ENCODE measurements around the gene ZNF827.

ZNF827 gene

DNA sequence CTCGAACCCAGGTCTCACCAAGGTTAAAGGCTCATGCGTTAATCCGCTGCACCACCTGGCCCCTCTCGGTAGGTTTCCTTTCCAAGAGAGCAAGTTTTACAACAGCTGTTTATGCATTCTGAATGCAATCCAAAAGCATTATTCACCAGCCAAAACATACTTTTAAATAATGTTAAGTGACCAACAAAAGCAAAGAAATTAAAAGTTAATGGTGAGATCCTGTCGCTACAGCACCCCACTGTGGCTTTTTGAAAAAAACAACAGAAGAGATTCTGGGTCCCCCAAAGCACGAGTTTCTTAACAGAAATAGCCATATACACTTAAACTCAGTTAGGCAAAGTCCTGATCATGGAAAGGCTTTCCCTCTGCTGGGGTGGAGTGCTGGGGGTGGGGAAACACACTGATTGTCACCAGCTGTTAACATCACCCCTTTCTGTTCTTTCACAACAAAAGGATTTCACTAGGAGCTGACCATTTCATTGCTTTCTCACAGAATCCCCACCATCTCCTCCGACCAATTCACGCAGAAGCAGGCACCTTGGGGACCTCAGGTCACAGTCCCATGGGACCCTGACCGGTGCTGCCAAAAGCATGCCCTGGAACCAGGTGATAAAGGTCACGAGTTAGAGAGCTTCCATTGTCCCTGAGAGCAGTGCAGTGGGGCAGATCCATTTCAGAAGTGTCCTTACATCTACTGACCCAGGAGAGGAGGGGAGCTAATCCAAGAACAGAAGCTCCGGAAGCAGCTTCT, 51.2 kb downstream of the ZNF827 start:
- no peak for DNase-seq

DNA sequence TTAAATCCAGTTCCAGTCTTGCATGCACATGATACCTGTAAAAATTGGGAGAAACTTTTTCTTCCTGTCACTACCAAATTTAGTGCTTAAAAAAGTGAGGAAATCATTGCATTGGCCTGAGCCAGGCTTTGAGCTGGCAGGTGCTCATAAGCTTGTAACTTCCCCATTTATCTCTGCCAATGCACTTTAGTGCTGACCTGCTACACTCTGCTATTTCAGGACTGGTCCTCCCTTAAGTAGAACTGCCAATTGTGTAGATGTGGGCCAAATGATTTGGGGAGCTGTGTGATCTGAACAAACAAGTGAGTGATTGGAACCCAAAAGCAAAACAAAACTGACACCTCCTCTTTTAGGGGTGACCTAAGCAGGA, 51.8 kb downstream of the ZNF827 start:
- no peak for DNase-seq

DNA sequence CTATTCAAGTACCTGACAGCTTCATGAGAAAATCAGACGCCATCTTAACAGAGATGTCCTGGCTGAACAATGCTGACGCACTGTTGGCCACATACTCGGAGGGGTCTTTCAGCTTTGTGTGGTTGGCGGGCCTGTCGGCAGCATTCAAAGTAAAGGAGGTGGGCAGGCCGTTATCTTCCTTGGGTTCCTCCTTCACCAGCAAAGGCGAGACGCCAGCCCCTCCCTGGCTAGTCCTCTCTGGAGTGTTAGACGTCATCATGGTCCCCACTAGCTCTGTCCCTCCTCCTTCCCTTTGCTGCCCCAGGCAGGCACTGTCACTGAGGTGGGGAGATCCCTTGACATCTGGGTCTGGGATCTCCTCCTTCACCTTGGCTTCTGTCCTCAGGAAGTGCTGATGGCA, 53.0 kb downstream of the ZNF827 start:
- DNase-seq, result no peak

DNA sequence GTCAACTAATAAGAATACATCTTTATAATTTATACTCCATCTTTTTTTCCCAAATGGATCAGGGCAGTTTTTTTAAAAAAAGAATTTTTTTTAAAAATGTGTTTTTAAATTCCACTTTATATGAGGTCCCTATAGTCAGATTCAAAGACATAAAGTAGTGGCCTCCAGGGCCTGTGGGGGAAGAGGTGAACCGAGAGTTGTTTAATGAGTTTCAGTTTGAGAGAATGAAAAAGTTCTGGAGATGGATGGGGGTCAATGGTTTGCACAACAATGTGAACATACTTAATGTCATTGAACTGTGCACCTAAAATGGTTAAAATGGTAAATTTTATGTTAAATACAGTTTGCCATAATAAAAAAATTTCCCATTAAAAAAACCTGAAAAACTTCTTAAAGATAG, 53.8 kb downstream of the ZNF827 start:
- DNase-seq, result no peak

GRCh38 chr4:145883101-145883694, 55.4 kb downstream of the ZNF827 start:
- DNase-seq, result no peak

GRCh38 chr4:145882604-145883003, 56.0 kb downstream of the ZNF827 start:
- DNase-seq, result no peak

DNA sequence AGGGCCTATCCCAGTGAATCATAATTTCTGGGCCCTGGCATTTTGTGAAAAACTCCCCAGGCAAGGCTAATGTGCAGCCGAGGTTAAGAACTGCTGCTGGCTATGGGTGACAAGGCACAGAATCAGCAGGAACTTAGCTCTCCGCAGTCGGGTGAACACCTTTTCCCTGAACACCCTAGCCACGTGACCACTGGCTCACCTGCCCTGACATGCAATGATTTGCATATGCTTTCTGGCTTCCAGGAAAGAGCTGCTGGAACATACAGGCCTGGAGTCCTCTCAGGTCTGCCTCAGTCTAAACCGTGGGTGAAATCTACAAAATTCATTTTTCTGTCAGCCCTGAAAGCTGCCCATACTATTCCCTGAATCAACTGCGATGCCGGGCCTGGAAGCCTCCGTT, 56.6 kb downstream of the ZNF827 start:
- no peak for DNase-seq

DNA sequence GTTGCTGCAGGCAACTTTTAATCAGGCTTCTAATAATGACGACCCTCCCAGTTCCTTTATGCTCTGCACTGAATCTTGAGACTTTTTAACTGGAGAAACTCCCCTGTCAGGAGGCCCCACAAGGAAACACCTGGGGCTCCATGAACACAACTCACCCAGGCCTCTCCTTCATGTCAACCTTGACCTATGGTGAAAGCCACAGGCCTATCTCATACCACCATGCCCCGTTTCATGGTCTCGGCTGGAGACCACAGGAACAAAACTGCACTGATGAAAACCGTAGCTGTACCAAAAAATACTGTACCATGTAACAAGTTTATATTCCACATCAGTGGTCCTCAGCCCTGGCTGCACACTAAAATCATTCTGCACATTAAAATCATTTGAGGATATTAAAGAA, 57.0 kb downstream of the ZNF827 start:
- no peak for DNase-seq

DNA sequence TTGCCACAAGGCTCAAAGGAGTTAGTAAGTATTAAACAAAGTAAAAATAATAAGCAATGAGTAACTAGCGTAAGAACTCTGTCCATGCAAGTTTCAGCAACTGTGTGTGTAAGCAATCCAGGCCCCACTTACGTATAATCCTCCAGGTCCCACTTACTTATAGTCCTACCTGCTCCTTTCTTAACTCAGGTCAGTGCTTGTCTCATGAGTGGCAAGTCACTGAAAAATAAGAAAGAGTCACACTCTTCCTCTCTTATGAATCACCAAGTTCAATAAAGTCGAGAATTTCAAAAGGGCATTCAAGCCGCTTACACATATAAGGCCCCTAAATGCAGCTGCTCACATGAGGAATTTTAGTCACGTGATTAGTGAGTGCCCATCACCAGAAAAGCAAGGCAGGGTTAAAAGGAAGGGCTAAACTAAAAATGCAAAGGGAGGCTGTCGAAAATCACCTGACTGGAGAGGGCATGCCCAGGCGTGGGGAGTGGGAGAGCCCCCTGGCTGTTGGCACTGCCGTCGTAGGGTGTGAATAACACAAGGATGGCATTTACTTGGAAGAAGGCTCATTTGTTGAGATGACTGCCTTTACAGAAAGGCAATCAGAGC, 58.2 kb downstream of the ZNF827 start:
- no peak for DNase-seq

DNA sequence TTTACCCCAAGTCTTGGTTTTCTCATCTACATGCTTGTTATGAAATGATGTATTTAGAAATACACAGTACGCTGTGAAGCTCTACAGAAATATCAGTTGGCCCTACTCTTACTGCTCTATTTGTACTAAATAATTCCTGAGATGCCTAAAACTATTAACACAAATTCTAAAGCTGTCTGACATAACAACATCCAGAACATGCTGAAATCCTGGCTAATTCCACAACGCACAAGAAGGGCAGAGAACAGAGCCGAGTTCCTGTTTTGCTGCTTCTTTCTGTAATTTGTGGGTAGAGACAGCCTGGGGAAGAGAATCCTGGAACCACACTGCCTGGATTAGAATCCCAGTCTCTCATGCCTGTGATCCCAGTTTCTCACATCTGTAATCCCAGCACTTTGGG, 59.0 kb downstream of the ZNF827 start:
- no peak for DNase-seq

DNA sequence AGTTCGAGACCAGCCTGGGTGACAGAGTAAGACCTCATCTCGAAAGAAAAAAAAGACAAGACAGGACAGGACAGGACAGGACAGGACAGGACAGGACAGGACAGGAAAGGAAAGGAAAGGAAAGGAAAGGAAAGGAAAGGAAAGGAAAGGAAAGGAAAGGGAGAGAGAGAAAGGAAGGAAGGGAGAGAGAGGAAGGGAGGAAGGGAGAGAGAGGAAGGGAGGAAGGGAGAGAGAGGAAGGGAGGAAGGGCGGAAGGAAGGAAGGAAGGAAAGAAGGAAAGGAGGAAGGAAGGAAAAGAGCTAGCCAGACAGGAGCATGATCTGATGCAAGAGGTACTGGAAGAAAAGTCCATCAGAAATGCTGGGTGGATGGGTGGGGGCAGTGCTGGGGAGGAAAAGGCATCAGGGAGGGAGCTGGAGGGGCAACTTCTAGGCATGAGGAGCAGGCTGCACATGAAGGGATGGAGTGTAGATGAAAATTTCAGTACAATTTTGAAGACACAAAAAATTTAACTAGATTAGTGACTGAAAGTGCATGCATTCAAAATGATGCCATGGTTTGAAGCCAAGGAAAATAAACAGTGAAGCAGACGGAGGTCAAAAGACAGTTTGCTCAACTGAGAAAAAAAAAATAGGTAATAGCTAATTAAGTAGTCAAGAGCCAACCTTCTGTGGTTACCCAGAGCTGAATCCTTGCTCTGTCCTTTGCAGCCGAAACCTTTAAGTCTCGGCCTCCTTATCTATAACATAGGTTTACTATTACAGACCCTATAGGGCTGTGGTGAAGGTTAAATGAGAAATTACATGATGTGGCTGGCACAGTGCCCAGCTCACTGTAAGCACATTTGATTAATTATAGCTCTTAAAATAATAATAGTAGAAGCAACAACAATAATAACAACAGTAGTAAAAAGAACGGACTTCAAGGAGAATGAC, 59.9 kb downstream of the ZNF827 start:
- no peak for DNase-seq

DNA sequence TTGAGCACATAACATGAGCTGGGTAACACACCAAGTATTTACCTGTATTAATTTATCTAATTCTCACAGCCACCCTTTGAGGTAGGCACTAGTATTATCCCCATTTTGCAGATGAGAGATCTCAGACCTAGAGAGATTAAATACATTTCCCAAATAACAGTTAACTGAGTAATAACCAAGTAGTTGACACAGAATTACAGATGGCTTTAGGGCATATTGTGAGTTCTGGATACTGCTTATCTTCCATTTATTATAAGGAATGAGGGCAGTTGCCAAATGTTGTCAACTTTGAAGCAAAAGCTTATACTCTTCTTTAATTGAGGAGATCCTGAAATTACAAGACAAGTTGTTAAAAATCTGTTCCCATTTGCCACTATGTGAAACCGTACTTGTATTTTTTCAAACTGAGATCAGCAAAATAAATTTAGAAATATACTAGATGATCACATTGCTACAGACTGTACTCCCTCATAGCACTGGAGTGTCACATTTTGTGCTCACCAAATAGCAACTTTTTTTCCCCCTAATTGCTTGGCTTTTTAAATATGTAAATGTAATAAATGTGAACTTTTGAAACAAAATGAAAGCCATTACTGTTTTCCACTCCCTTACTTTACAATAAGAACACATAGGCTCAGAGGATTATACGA, 62.0 kb downstream of the ZNF827 start:
- DNase-seq, result no peak

DNA sequence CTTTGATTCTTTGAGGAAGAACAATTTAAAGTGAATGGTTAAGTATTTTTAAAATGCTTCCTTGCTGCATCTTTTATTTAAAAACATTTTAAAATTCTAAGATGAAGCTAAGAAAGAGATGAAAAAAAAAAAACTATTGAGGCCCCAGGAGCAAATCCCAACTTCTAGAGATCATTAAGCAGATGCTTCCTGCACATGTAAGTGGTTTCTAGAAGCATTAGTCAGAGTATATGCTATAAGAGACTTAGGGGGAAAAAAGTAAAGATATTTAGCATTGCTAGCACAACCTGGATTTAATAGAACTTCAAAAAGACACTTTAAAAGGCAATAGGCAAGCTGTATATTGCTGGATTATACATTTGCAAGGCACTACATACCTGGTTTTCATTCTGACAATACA, 64.7 kb downstream of the ZNF827 start:
- no peak for DNase-seq

DNA sequence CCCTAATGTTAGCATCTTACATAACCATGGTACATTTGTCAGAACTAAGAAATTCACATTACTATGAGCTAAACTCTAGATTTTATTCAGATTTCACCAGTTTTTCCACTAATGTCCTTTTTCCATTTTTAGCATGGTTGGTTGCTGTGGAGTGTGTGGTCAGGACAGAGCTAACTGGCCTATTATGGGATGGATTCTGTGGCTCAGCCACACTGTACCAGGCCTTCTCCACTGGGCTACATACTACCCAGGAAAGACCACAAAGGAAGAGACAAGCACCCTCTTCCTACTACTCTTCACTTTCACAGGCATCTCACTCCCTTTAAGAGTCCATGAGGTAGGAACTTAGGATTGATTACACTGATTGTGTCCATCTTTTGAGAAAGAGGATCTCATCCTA, 67.4 kb downstream of the ZNF827 start:
- no peak for DNase-seq

DNA sequence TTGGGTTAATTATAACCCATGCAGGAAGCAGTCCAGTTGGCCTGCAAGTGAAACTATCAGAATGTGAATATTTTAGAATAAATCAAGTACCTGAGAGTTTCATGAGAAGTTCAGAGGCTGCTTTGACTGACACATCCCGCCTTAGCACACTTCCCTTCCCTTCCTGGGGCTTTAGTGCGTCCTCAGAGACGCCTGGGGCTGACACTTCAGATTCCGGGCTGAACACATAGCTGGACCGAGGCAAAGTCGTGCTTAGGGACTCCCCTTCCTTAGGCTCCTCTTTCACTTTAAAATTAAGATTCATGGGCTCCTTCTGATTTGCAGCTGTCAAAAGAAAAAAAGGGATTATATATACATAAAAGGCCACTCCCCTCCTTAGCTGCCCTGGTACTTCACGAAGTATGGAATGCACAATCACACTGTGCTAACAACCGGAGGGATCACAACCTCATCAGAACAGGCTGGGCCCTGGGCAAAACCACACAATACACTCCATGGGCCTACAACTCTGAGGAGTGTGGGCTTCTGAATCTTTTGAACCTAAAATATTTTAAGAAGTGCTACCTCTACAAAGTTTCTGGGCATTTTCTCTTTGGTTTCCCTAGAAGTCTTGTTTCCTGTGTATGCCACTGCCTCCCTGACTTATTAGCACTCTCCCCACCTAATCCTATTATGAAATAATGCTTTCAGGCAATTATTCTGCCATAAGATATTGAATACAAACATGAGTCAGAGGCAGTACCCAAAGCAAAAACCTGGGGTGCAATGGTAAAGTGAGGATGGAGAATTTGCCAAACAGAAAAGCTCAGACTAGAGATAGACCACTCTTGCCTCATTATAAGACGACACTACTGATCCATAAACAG, 68.2 kb downstream of the ZNF827 start:
- DNase-seq, result no peak

DNA sequence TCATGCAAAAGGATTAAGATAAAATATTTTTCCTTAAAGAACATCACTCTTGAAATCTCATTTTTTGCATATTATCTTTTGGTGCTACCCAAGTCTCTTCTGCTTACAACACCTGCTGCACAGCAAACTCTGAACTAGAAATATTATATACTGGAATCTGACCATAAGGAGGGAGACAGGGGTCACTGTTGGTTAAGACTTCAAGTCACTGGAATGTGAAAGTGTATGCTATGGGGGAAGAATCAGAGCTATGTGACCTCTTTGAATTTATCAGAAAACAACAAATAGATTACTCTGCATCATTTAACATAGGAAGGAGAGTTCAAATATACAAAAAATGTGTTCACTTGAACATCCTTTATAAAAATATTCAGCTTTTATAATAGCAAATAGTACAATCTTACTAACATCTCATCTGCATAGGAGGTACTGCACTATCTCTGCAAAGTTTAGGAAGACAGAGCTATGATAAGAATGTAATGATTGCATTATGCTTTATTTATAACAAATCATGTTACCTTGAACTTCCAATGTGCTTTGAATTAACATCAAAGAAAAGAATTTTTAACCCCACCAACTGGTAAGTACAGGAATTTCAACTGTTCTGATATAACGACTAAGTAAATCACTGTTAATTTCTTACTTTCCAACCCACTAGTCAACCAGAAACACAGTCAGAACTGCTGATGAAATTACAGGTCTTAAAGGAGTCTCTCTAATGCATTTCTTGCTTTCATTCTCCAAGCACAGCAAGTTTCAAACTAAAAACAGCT, 69.8 kb downstream of the ZNF827 start:
- no peak for DNase-seq

DNA sequence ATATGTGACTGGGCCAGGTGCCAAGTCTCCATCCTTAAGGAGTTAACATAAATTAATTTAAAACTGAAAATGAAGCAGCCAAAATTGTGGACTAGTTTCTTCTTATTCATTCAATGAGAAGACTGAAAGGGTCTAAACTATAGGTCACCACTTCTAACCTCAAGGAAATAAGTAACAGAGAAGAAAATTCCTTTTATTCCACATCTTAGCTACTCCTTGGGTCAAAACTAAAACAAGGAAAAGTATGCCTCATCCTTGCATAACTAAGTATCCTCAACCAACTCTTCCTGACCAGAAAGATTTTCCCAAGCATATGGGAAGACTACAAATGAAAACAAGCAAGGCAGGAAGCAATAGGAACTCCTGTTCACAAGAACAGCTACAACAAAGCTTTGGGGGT, 71.2 kb downstream of the ZNF827 start:
- DNase-seq, result no peak

DNA sequence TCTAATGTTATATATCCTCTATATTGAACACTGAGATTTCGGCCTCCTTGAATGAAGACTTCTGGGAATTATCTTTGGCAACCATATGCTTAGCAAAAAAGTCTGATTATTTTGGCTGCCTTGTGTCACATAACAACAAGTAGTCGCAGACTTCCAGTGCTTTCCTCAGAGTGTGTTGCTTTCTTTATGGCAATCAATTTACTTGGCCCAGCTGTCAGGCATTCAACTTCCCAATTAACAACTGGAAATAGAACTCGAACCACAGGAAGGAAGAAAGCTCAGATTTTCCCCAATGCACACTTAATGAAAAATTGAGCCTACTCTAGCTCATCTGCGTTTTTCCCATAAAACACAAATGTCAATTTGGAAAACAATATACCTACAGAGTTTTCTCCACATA, 71.6 kb downstream of the ZNF827 start:
- no peak for DNase-seq

GRCh38 chr4:145865274-145865941, 73.2 kb downstream of the ZNF827 start:
- no peak for DNase-seq

DNA sequence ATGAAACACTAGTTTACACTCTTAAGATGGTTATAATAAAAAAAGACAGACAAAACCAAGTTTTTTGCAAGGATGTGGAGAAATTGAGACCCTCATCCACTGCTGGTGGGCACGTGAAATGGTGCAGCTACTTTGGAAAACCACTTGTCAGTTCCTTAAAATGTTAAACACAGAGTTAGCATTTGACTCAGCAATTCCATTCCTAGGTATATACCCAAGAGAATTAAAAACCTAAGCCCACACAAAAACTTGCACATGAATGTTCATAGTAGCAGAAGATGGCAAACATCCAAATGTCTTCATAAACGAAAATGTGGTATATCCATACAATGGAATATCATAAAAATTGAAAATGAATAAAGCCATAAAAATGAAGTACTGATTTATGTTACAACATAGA, 75.4 kb downstream of the ZNF827 start:
- DNase-seq, result no peak

Data from NCI-H1417 treated with DMSO at 0.1 percent for 48 hours (cell line).